ENCODE measurements around the gene PRIMPOL.
A peak's percentile ranks its signal among the peaks of the same experiment; 100 is the strongest.
"Not testable (repeated sequence)": the region's sequence is repeated elsewhere in the genome, so short reads cannot be mapped to it uniquely, and the experiment has no call there.

Gene PRIMPOL

GRCh38 chr4:184636897-184637296, 12.6 kb upstream of the PRIMPOL start:
- DNase-seq (ENCODE audit: low spot score), result no peak

- DNase-seq (ENCODE audit: low spot score), result no peak
Measured at GRCh38 chr4:184641022-184641421, 8.5 kb upstream of the PRIMPOL start.

GRCh38 chr4:184641451-184641850, 8.1 kb upstream of the PRIMPOL start:
- no peak for DNase-seq (ENCODE audit: low spot score)

GRCh38 chr4:184643731-184644130, 5.8 kb upstream of the PRIMPOL start:
- DNase-seq (ENCODE audit: low spot score), result no peak

- DNase-seq (ENCODE audit: low spot score), result no peak
Measured at GRCh38 chr4:184644553-184645307, 4.8 kb upstream of the PRIMPOL start.

GRCh38 chr4:184645904-184646610, 3.5 kb upstream of the PRIMPOL start:
- no peak for DNase-seq (ENCODE audit: low spot score)

GRCh38 chr4:184647266-184648053, 2.1 kb upstream of the PRIMPOL start:
- peak; percentile 20 for DNase-seq (ENCODE audit: low spot score)

- DNase-seq (ENCODE audit: low spot score), result no peak
Measured at GRCh38 chr4:184648054-184648312, 1.6 kb upstream of the PRIMPOL start.

- peak; percentile 43 for DNase-seq (ENCODE audit: low spot score)
Measured at GRCh38 chr4:184648313-184649025, 1.1 kb upstream of the PRIMPOL start.

- DNase-seq (ENCODE audit: low spot score), result no peak
Measured at GRCh38 chr4:184649971-184650855, 675 bp downstream of the PRIMPOL start.

GRCh38 chr4:184651899-184652298, 2.4 kb downstream of the PRIMPOL start:
- DNase-seq (ENCODE audit: low spot score), result no peak

- DNase-seq (ENCODE audit: low spot score), result not testable (repeated sequence)
Measured at GRCh38 chr4:184652681-184653080, 3.1 kb downstream of the PRIMPOL start.

GRCh38 chr4:184653650-184654049, 4.1 kb downstream of the PRIMPOL start:
- DNase-seq (ENCODE audit: low spot score), result peak; percentile 53

GRCh38 chr4:184655889-184656869, 6.6 kb downstream of the PRIMPOL start:
- DNase-seq (ENCODE audit: low spot score), result no peak

GRCh38 chr4:184657144-184657543, 7.6 kb downstream of the PRIMPOL start:
- DNase-seq (ENCODE audit: low spot score), result no peak

GRCh38 chr4:184657820-184658219, 8.3 kb downstream of the PRIMPOL start:
- not testable (repeated sequence) for DNase-seq (ENCODE audit: low spot score)

GRCh38 chr4:184660978-184661377, 11.4 kb downstream of the PRIMPOL start:
- no peak for DNase-seq (ENCODE audit: low spot score)

- no peak for DNase-seq (ENCODE audit: low spot score)
Measured at GRCh38 chr4:184662236-184662635, 12.7 kb downstream of the PRIMPOL start.

GRCh38 chr4:184664445-184665210, 15.1 kb downstream of the PRIMPOL start:
- DNase-seq (ENCODE audit: low spot score), result peak; percentile 22

All from hepatic stellate cell (primary cell).